Adipocyte (in vitro differentiated cells): ENCODE measurements around the gene STRN3.
A peak's percentile ranks its signal among the peaks of the same experiment; 100 is the strongest.

ENCODE experiments used
- DNase-seq: peaks from one replicate; pipeline ENCODE4 v3.0.0-alpha.2; 2015; ENCODE audit warnings: low read depth
- H3K27me3 ChIP-seq: replicated peaks from 2 replicates; pipeline ENCODE4 v1.7.0; 2013; ENCODE audit warnings: mild to moderate bottlenecking, low read length, moderate library complexity; ENCODE audit not compliant: control insufficient read depth, insufficient read depth
- H3K36me3 ChIP-seq: 2 replicates; pipeline ENCODE4 v1.7.0; 2013; ENCODE audit warnings: low read length, mild to moderate bottlenecking, moderate library complexity; ENCODE audit not compliant: control insufficient read depth, insufficient read depth, severe bottlenecking
- H3K4me1 ChIP-seq: 2 replicates; pipeline ENCODE4 v1.7.0; 2013; ENCODE audit warnings: mild to moderate bottlenecking, low read length, moderate library complexity; ENCODE audit not compliant: control insufficient read depth, insufficient read depth
- H3K4me3 ChIP-seq: 2 replicates; pipeline ENCODE4 v1.7.0; 2013; ENCODE audit warnings: mild to moderate bottlenecking, low read length, moderate library complexity
- H3K9ac ChIP-seq: 2 replicates; pipeline ENCODE4 v1.7.0; 2013; ENCODE audit warnings: mild to moderate bottlenecking, low read length, moderate library complexity
- H3K9me3 ChIP-seq: 2 replicates; pipeline ENCODE4 v1.7.0; 2013; ENCODE audit warnings: mild to moderate bottlenecking, low read length, moderate library complexity; ENCODE audit not compliant: control insufficient read depth

Gene STRN3

GRCh38 chr14:31030469-31030868 is 4.3 kb upstream of the STRN3 start:
- H3K36me3 ChIP-seq = no peaks in the 10 kb centered on the region
- DNase-seq = no peak
- H3K9me3 ChIP-seq = no peaks in the 10 kb centered on the region
- no peak overlapping the region for H3K9ac ChIP-seq
- H3K27me3 ChIP-seq = no peaks in the 10 kb centered on the region
- no peak overlapping the region for H3K4me3 ChIP-seq
- H3K4me1 ChIP-seq = peaks cover 12% of the 10 kb centered on the region

GRCh38 chr14:31029016-31029970 is 3.1 kb upstream of the STRN3 start:
- Histone ChIP-seq H3K4me3 (no peak overlapping the region), H3K4me1 (peaks cover 15% of the 10 kb centered on the region), H3K9me3 (no peaks in the 10 kb centered on the region), H3K36me3 (no peaks in the 10 kb centered on the region), H3K9ac (no peak overlapping the region), H3K27me3 (no peaks in the 10 kb centered on the region)
- no peak for DNase-seq

- H3K36me3 ChIP-seq = no peaks in the 10 kb centered on the region
- H3K9me3 ChIP-seq = no peaks in the 10 kb centered on the region
- no peak for DNase-seq
- H3K4me1 ChIP-seq = peaks cover 20% of the 10 kb centered on the region
- H3K9ac ChIP-seq = no peak overlapping the region
- H3K27me3 ChIP-seq = no peaks in the 10 kb centered on the region
- H3K4me3 ChIP-seq = no peak overlapping the region
Observed at GRCh38 chr14:31027847-31028246, 1.7 kb upstream of the STRN3 start.

GRCh38 chr14:31026450-31027235 is 464 bp upstream of the STRN3 start:
- Histone ChIP-seq H3K36me3 (peaks cover 3% of the 10 kb centered on the region), H3K27me3 (no peaks in the 10 kb centered on the region), H3K4me1 (peaks cover 25% of the 10 kb centered on the region), H3K4me3 (peak overlapping the region; percentile 94), H3K9ac (peak overlapping the region; percentile 96), H3K9me3 (no peaks in the 10 kb centered on the region)
- DNase-seq = peak; percentile 98

- H3K4me3 ChIP-seq = peak within 1 kb of the TSS; percentile 94
- peak; percentile 69 for DNase-seq
- H3K4me1 ChIP-seq = peaks cover 31% of the 10 kb centered on the region
- H3K9ac ChIP-seq = peak within 1 kb of the TSS; percentile 96
- H3K36me3 ChIP-seq = peaks cover 14% of the 10 kb centered on the region
- no peaks in the 10 kb centered on the region for H3K27me3 ChIP-seq
- H3K9me3 ChIP-seq = no peaks in the 10 kb centered on the region
Observed at GRCh38 chr14:31025367-31026076, 657 bp downstream of the STRN3 start, which contains the start of gene AP4S1. Gene AP4S1 (plus strand): TSS chr14:31025649. CDS start chr14:31066197, 40,548 bp downstream.

- peaks cover 20% of the 10 kb centered on the region for H3K36me3 ChIP-seq
- H3K27me3 ChIP-seq = no peaks in the 10 kb centered on the region
- no peaks in the 10 kb centered on the region for H3K9me3 ChIP-seq
- peak overlapping the region; percentile 96 for H3K9ac ChIP-seq
- peak; percentile 59 for DNase-seq
- peaks cover 31% of the 10 kb centered on the region for H3K4me1 ChIP-seq
- peak overlapping the region; percentile 94 for H3K4me3 ChIP-seq
Observed at GRCh38 chr14:31024577-31025366, 1.4 kb downstream of the STRN3 start.

- Histone ChIP-seq H3K36me3 (peaks cover 20% of the 10 kb centered on the region), H3K4me3 (peak overlapping the region; percentile 94), H3K4me1 (peaks cover 31% of the 10 kb centered on the region), H3K9me3 (no peaks in the 10 kb centered on the region), H3K9ac (peak overlapping the region; percentile 96), H3K27me3 (no peaks in the 10 kb centered on the region)
- DNase-seq = peak; percentile 32
Observed at GRCh38 chr14:31024010-31024480, 2.1 kb downstream of the STRN3 start.

GRCh38 chr14:31022386-31022785 is 3.8 kb downstream of the STRN3 start:
- H3K4me1 ChIP-seq = peaks cover 33% of the 10 kb centered on the region
- no peaks in the 10 kb centered on the region for H3K9me3 ChIP-seq
- peak overlapping the region; percentile 94 for H3K4me3 ChIP-seq
- DNase-seq = no peak
- peaks cover 24% of the 10 kb centered on the region for H3K36me3 ChIP-seq
- no peaks in the 10 kb centered on the region for H3K27me3 ChIP-seq
- peak overlapping the region; percentile 96 for H3K9ac ChIP-seq

GRCh38 chr14:31021576-31021949 is 4.6 kb downstream of the STRN3 start:
- no peaks in the 10 kb centered on the region for H3K9me3 ChIP-seq
- H3K9ac ChIP-seq = no peak overlapping the region
- H3K36me3 ChIP-seq = peaks cover 24% of the 10 kb centered on the region
- peaks cover 32% of the 10 kb centered on the region for H3K4me1 ChIP-seq
- no peaks in the 10 kb centered on the region for H3K27me3 ChIP-seq
- H3K4me3 ChIP-seq = no peak overlapping the region
- DNase-seq = no peak

- no peak overlapping the region for H3K4me3 ChIP-seq
- no peak overlapping the region for H3K9ac ChIP-seq
- H3K27me3 ChIP-seq = no peaks in the 10 kb centered on the region
- peaks cover 24% of the 10 kb centered on the region for H3K36me3 ChIP-seq
- DNase-seq = no peak
- H3K9me3 ChIP-seq = no peaks in the 10 kb centered on the region
- peaks cover 32% of the 10 kb centered on the region for H3K4me1 ChIP-seq
Observed at GRCh38 chr14:31020834-31021575, 5.2 kb downstream of the STRN3 start.
